ENCODE data around the gene GRAMD2A.

- TF ChIP-seq POLR2A (IDR thresholded peaks at IDR 0.05): no peak
- TF ChIP-seq POLR2AphosphoS5 (IDR thresholded peaks at IDR 0.05): no peak
- no peak for TF ChIP-seq CTCF (IDR thresholded peaks at IDR 0.05)
- TF ChIP-seq EP300 (IDR thresholded peaks at IDR 0.05): no peak
These were observed 57.5 kb downstream of the GRAMD2A start for GRCh38 chr15:72140088-72140487.
